ENCODE measurements around the gene ANKRD63. TPM values are rescaled to one million over a fixed set of nuclear protein-coding genes. Genes with fewer than 3 reads are reported as not detected.

ANKRD63 gene
- total RNA-seq, 1 experiment from 2014 or later = 13.6 TPM

DNA sequence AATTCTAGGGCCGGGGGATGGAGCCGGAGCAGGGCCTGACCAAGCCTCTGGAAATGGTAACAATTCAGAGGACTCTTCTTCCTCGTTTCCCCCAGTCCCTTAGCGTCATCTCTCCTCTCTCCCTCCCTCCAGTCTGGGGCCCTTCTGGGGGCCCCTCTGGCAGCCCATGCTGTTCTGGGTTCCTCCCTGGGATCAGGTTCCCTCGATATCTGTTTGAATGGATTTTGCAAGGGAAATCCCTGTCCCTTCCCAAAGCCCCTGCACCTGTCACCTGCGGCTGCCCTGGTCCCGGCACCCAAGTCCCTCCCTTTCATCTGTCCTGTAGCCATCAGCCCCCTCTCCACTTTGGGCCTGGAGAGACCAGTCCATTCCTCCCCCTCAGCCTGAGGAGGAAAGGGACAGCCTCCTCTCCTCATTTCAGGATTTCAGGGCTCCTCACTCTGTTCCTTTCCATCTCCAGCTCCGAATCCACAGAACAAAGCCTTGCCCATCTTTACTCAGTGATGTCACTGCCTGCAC, 26.5 kb upstream of the ANKRD63 start:
- Histone ChIP-seq H3K4me3 (no peak overlapping the region), H3K36me3 (peaks cover 13% of the 10 kb centered on the region; the same call in 1 of the 2 replicates), H3K9me3 (replicated peaks) (no peaks in the 10 kb centered on the region), H3K27me3 (replicated peaks) (no peaks in the 10 kb centered on the region), H3K4me1 (replicated peaks) (peaks cover 67% of the 10 kb centered on the region), H3K27ac (peak overlapping the region; percentile 96; the same call in 1 of the 2 replicates)
- no peak for DNase-seq (ENCODE audit: low read depth in 1 of 2, low spot score in 2 of 2)

DNA sequence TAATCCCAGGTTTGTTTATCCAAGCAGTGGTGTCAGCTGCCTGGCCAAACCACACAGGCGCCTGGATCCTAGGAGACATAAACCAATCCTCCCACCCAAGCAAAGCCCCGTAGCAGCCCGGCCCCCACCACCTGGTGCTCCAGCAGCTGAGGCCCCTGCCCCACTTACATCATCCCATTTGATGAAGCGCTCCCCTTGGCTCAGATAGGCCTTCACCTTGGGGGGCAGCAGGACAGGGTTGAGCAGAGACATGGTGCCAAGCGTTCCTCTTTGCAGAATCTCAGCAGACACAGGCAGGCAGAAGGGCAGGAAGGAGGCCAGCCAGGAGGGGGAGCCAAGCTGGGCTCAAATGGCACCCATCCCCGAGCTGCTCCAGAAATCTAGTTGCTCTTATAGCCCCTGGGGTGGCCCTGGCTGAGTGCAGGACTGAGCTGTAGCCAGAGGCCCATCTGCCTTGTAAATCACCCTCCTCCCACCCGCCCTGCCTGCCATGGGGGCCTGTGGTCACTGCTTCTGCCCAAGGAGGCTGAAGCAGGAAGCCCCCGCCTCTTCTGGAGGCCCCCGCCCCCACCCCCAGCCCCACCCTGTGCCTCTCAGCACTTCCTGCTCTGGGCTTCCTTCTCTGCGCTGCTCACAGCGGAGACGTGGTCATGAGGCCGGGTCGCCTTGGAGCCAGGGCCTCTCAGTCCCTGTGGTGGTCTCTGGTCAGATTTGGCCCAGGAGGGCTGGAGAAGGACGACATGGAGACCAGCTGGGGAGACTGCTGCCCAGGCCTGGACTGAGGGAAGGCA, 24.8 kb upstream of the ANKRD63 start, which contains the start of gene PLCB2:
Gene PLCB2 (minus strand): TSS at position 515 of the 791 bp plus-strand sequence. CDS start 263 bp downstream, at position 252.
- peak within 1 kb of the TSS; percentile 96 for H3K27ac ChIP-seq
- no peaks in the 10 kb centered on the region for H3K27me3 ChIP-seq (replicated peaks)
- no peaks in the 10 kb centered on the region for H3K9me3 ChIP-seq (replicated peaks)
- peaks cover 55% of the 10 kb centered on the region for H3K4me1 ChIP-seq (replicated peaks)
- DNase-seq (ENCODE audit: low read depth in 1 of 2, low spot score in 2 of 2) = peak; percentile 94 to 97
- H3K4me3 ChIP-seq = peak within 1 kb of the TSS; percentile 35
- peaks cover 31% of the 10 kb centered on the region for H3K36me3 ChIP-seq

DNA sequence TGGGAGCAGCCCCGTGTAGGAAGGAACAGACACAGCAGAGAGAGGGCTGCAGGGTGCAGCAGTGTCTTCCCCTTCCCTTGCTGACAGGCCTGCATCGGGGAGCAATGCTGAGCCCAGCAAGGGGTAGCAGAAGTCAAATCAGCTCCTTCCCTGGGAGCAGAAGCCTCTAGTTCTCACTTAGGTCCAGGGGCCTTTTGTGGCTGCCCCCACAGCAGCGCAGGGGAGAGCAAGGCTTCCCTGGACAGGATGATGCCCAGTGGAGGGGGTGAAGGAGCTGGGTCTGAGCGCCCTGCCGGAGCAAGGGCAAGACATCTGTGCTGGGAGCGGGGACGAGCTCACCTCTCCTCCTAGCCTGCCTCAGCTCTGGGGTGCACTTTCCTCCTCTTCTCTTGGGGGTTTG, 24.0 kb upstream of the ANKRD63 start:
- peaks cover 55% of the 10 kb centered on the region for H3K4me1 ChIP-seq (replicated peaks)
- no peaks in the 10 kb centered on the region for H3K27me3 ChIP-seq (replicated peaks)
- H3K9me3 ChIP-seq (replicated peaks) = no peaks in the 10 kb centered on the region
- H3K27ac ChIP-seq = 0 out of 2 replicates have a peak overlapping the region, but pooled peaks have one; percentile 2
- H3K36me3 ChIP-seq = peaks cover 38% of the 10 kb centered on the region
- DNase-seq (ENCODE audit: low read depth in 1 of 2, low spot score in 2 of 2) = no peak
- H3K4me3 ChIP-seq = peak overlapping the region; percentile 35

DNA sequence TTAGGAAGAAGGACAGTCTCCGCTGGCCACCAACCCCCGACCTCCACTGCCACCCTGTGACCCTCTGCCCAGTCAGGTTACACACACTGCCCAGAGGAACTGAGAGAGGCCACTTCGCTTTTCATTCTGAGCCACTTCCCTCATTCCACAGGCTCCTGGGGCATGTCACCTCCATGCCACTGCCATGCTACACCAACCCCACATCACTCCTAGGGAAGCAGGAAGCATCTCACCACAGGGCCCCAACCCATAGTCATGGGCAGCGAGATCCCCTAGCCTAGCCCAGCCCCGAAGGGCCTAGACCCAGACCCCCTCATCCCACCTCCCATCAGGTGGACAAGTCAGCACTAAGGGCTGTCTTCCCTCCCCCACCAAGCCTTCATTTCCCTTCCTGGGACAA, 23.5 kb upstream of the ANKRD63 start:
- Histone ChIP-seq H3K27me3 (replicated peaks) (no peaks in the 10 kb centered on the region), H3K27ac (no peak overlapping the region), H3K4me1 (replicated peaks) (peaks cover 55% of the 10 kb centered on the region)

DNA sequence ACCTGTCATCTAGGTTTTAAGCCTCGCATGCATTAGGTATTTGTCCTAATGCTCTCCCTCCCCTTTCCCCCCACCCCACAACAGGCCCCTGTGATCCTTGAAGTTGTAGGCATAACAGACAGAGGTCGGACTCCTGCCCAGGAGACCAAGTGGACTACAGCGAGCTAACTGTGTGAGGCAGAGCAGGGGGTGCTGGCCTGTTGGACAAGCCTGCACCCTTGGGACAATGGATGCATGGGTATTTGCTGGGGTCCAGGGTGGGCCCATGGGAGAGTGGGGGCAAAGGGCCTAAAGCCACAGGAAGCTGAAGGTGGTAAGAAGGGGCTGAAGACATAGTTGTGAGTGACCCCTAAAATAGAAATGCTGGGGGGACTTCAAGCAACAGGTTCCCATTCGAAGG, 22.4 kb upstream of the ANKRD63 start:
- H3K27ac ChIP-seq = no peak overlapping the region
- no peaks in the 10 kb centered on the region for H3K27me3 ChIP-seq (replicated peaks)

More for the DNA sequence above, 23.5 kb upstream of the ANKRD63 start:
- no peak for DNase-seq (ENCODE audit: low read depth in 1 of 2, low spot score in 2 of 2)
- Histone ChIP-seq H3K4me3 (peak overlapping the region; percentile 35), H3K36me3 (peaks cover 44% of the 10 kb centered on the region), H3K9me3 (replicated peaks) (no peaks in the 10 kb centered on the region)

DNA sequence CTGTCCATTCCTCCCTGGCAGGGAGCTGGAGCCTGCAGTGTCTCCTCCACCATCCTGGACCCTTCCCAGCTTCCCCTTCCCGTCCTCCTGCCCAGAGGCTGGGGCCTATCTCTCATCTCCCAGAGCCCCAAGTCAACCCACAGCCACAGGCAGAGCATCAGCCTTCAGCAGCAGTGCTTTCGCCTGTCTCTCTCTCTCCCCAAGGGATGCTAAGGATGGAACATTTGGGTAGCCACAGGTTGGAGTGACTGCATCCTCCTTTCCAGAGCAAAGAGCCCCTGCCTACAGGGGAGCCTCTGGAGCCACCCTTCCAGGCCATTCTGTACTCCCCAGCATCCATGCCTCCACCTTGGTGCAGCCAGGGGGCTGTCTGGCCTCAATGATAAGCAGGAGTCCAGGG, 20.7 kb upstream of the ANKRD63 start:
- no peak for DNase-seq (ENCODE audit: low read depth in 1 of 2, low spot score in 2 of 2)
- Histone ChIP-seq H3K4me3 (no peak overlapping the region), H3K9me3 (replicated peaks) (peaks cover 3% of the 10 kb centered on the region; the same call in 1 of the 2 replicates), H3K27ac (no peak overlapping the region), H3K36me3 (peaks cover 72% of the 10 kb centered on the region), H3K27me3 (replicated peaks) (no peaks in the 10 kb centered on the region), H3K4me1 (replicated peaks) (peaks cover 37% of the 10 kb centered on the region)

More for the DNA sequence above, 22.4 kb upstream of the ANKRD63 start:
- DNase-seq (ENCODE audit: low read depth in 1 of 2, low spot score in 2 of 2) = no peak
- Histone ChIP-seq H3K4me1 (replicated peaks) (peaks cover 54% of the 10 kb centered on the region), H3K4me3 (no peak overlapping the region), H3K36me3 (peaks cover 55% of the 10 kb centered on the region), H3K9me3 (replicated peaks) (peaks cover 3% of the 10 kb centered on the region; the same call in 1 of the 2 replicates)

DNA sequence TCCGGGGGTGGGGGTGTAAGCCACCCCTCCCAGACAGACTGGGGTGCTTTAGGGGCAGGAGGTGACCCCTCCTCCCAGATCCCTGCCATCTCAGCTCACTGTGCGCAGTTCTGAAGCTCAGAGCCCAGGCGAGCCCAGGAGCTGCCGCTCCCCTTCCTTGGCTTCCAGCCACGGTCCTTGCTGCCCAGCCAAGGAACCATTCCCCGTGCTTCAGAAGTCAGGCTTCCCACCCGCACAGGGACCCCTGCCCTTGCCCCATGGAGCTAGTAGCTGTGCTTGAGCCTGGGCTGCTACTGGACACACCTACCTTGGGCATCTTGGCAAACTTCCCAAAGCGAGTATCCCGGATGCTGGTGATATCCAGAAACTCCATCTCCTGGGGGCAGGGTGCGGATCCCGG, 20.1 kb upstream of the ANKRD63 start:
- peaks cover 31% of the 10 kb centered on the region for H3K4me1 ChIP-seq (replicated peaks)
- no peak for DNase-seq (ENCODE audit: low read depth in 1 of 2, low spot score in 2 of 2)
- no peaks in the 10 kb centered on the region for H3K27me3 ChIP-seq (replicated peaks)
- H3K9me3 ChIP-seq (replicated peaks) = peaks cover 3% of the 10 kb centered on the region; the same call in 1 of the 2 replicates
- H3K36me3 ChIP-seq = peaks cover 78% of the 10 kb centered on the region
- no peak overlapping the region for H3K4me3 ChIP-seq
- no peak overlapping the region for H3K27ac ChIP-seq

DNA sequence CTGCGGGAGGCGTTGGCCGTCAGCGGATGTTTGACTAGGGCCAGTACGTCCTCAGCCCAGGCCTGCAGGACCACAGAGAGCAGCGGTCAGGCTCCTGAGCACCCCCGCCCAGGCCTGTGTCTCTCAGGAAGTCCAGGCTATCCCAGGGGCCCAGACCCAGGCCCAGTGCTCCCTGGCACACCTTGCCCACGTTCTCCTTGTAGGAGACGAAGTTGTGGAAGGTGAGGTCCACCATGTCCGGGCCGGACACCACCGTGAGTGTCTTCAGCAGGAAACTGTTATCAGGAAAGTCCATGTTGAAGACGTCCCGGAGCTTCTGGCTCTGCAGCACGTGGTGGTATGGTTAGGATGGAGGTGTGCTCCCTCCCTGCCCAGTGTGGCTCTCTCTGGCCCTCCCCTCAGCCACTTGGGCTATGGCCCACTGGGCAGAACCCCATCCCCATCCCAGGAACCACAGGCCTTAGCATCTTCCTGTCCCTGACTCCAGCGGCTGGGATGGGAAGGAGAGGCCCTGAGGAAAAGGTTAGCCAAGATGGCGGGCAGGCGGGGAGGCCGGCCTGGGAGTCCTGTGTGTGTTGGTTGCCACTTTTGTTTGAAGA, 19.5 kb upstream of the ANKRD63 start:
- no peak overlapping the region for H3K4me3 ChIP-seq
- DNase-seq (ENCODE audit: low read depth in 1 of 2, low spot score in 2 of 2) = no peak
- no peak overlapping the region for H3K27ac ChIP-seq
- H3K36me3 ChIP-seq = peaks cover 84% of the 10 kb centered on the region
- no peaks in the 10 kb centered on the region for H3K27me3 ChIP-seq (replicated peaks)
- peaks cover 3% of the 10 kb centered on the region; the same call in 1 of the 2 replicates for H3K9me3 ChIP-seq (replicated peaks)
- H3K4me1 ChIP-seq (replicated peaks) = peaks cover 26% of the 10 kb centered on the region

DNA sequence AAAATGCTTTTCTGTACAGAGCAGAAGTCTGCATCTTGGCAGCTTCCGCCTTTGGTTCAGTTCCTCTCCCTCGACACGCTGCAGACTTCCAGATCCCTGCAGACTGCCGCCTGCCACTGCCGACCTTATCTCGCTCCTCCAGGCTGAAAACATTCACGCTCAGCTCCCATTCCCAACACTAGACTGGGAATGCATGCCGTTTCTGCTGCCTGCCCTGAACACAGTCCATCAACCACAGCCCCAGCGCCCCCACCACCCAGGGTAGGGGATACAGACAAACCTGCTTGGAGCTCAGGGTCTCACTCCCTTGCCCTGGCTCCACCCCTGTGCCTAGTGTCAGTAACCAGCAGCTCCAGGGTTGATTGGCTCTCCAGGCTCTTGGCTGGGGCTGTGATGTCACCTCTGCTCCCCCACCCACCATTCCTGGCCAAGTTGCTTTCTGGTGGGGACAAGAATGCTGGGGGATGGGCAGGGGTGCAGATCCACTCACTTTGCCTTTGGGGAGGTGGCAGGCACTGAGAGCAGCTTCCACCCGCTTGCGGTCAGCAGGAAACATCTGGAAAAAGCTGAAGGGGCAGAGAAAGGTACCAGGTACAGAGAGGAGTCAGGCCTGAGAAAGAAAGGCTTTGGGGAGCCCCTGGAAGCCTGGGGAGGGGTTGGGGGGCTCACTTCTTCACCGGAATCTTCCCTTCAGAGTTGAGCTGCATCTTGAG, 18.8 kb upstream of the ANKRD63 start:
- DNase-seq (ENCODE audit: low read depth in 1 of 2, low spot score in 2 of 2) = no peak
- H3K36me3 ChIP-seq = peaks cover 91% of the 10 kb centered on the region
- H3K4me3 ChIP-seq = no peak overlapping the region
- peaks cover 18% of the 10 kb centered on the region for H3K4me1 ChIP-seq (replicated peaks)
- peaks cover 3% of the 10 kb centered on the region; the same call in 1 of the 2 replicates for H3K9me3 ChIP-seq (replicated peaks)
- no peaks in the 10 kb centered on the region for H3K27me3 ChIP-seq (replicated peaks)
- no peak overlapping the region for H3K27ac ChIP-seq

DNA sequence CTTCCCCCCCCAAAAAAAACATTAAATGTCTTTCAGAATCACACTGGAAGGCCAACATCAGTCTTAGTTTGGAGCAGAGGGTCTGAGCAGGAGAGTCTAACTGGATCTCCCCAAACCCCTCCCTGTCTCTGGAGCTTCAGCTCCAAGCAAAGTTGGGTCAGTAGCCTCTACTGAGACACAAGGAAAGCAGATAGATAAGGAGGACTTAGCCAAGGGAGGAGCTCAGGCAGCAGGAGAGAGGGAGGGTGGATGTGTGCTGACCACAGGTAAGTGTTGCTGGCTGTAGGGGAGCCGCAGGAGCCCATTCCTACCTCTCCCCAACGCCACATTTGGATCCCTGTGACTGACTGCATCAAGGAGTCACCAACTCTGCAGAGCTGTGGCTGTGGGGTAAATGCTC, 17.9 kb upstream of the ANKRD63 start:
- peaks cover 10% of the 10 kb centered on the region for H3K4me1 ChIP-seq (replicated peaks)
- H3K27ac ChIP-seq = no peak overlapping the region
- H3K27me3 ChIP-seq (replicated peaks) = no peaks in the 10 kb centered on the region
- no peak for DNase-seq (ENCODE audit: low read depth in 1 of 2, low spot score in 2 of 2)
- peaks cover 3% of the 10 kb centered on the region; the same call in 1 of the 2 replicates for H3K9me3 ChIP-seq (replicated peaks)
- H3K4me3 ChIP-seq = no peak overlapping the region
- H3K36me3 ChIP-seq = peaks cover 97% of the 10 kb centered on the region

DNA sequence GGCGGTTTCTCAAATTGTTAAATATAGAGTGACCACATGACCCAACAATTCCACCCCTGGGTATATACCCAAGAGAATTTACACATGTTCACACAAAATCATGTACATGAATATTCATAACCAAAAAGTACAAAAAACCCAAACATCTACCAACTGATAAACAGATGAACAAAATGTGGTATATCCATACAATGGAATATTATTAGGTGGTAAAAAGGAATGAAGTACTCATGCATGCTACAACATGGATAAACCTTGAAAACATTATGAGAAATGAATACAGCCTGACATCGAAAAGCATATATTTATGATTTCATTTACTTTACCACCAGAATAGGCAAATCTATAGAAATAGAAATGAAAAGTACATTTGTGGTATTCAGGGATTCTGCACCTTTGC, 17.5 kb upstream of the ANKRD63 start:
- no peak overlapping the region for H3K4me3 ChIP-seq
- H3K36me3 ChIP-seq = peaks cover 97% of the 10 kb centered on the region
- no peak overlapping the region for H3K27ac ChIP-seq
- H3K9me3 ChIP-seq (replicated peaks) = peaks cover 3% of the 10 kb centered on the region; the same call in 1 of the 2 replicates
- no peaks in the 10 kb centered on the region for H3K27me3 ChIP-seq (replicated peaks)
- peaks cover 6% of the 10 kb centered on the region for H3K4me1 ChIP-seq (replicated peaks)
- DNase-seq (ENCODE audit: low read depth in 1 of 2, low spot score in 2 of 2) = no peak

DNA sequence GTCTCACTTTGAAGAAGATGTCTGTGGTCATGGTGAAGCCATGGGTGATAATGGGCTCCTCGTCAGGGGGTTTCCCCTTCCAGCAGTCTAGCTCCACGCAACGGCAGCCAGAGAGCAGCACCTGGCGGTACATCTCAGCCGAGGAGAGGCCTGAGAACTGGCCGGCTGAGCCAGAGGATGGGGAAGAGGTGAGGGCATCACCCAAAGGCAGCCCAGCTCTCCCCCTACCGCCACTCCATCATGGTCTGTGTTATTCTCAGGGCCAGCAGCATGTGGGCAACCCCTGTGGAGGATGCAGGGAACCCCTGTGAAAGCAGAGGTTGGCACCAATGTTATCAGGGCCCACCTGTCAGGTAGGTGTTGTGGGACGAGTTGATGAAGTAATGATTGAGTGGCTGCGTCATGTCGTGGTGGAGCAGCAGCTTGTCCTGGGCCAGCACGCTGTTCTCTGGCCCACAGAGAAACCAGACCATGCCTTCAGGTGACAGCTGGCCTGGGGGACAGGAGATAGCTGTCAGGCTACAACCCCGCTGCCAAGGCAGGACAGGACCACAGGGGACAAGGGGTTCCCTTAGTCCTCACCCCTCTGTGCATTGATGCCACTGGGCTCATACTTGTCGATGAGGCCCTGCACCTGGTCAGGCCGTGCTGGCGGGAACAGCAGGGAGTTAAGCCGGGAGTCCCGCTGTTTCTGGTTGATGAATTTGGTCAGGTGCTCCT, 15.5 kb upstream of the ANKRD63 start:
- Histone ChIP-seq H3K4me3 (no peak overlapping the region), H3K27me3 (replicated peaks) (no peaks in the 10 kb centered on the region), H3K27ac (no peak overlapping the region), H3K9me3 (replicated peaks) (peaks cover 3% of the 10 kb centered on the region; the same call in 1 of the 2 replicates), H3K4me1 (replicated peaks) (no peaks in the 10 kb centered on the region), H3K36me3 (peaks cover 100% of the 10 kb centered on the region)
- no peak for DNase-seq (ENCODE audit: low read depth in 1 of 2, low spot score in 2 of 2)

DNA sequence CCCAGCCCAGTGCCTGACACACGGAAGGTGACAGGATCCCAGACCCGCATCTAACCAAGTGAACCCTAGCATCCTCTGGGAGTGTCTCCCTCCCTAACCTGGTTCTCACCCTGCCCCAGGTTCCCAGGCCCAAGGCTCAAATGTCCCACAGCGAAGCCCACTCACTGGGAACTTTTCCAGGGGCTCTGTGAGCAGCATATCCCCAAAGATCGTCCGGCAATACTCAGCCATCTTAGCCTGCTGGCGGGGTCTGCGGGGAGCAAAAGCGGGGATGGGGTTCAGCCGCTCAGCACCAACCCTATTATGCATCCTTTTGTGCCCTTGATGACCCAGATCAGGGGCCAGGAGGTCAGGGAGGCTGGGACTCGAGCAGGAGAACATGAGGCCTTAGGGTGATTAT, 14.5 kb upstream of the ANKRD63 start:
- H3K4me1 ChIP-seq (replicated peaks) = no peaks in the 10 kb centered on the region
- H3K4me3 ChIP-seq = no peak overlapping the region
- H3K36me3 ChIP-seq = peaks cover 98% of the 10 kb centered on the region
- H3K27ac ChIP-seq = no peak overlapping the region
- no peaks in the 10 kb centered on the region for H3K27me3 ChIP-seq (replicated peaks)
- peaks cover 3% of the 10 kb centered on the region; the same call in 1 of the 2 replicates for H3K9me3 ChIP-seq (replicated peaks)
- DNase-seq (ENCODE audit: low read depth in 1 of 2, low spot score in 2 of 2) = no peak

Data from SJSA1 (cell line).